HFFc6 (cell line): Measurements from ENCODE around the gene UGP2. TPM values are rescaled to one million over a fixed set of nuclear protein-coding genes. Genes with fewer than 3 reads are reported as not detected.

ENCODE experiments used
- DNase-seq: peaks from one replicate; pipeline ENCODE4 v3.0.0-alpha.2; 2018
- H3K27ac Mint-ChIP-seq: 2 replicates; pipeline ENCODE4 v1.8.0; 2020; ENCODE audit warnings: mild to moderate bottlenecking, mixed read lengths
- H3K27me3 Mint-ChIP-seq: 2 replicates; pipeline ENCODE4 v1.8.0; 2021; ENCODE audit warnings: mild to moderate bottlenecking, moderate library complexity, mixed read lengths; ENCODE audit not compliant: insufficient read depth
- H3K36me3 Mint-ChIP-seq: 2 replicates; pipeline ENCODE4 v1.8.0; 2021; ENCODE audit warnings: low read depth, mixed read lengths
- H3K4me1 Mint-ChIP-seq: 2 replicates; pipeline ENCODE4 v1.8.0; 2020; ENCODE audit warnings: low read depth, mixed read lengths
- H3K4me3 Mint-ChIP-seq: 2 replicates; pipeline ENCODE4 v1.8.0; 2020; ENCODE audit warnings: mild to moderate bottlenecking, moderate library complexity, mixed read lengths
- H3K9me3 Mint-ChIP-seq: 2 replicates; pipeline ENCODE4 v1.8.0; 2020; ENCODE audit warnings: mild to moderate bottlenecking, mixed read lengths
- CTCF ChIP-seq: fragments of 200-600 bp; sonication (generic); IDR thresholded peaks from 2 replicates; pipeline ENCODE4 v1.5.0; 2021; ENCODE audit warnings: antibody characterized with exemption, mild to moderate bottlenecking
- total RNA-seq, 6 experiments: library from RNA; stranded (reverse); fragmentation: NEBNext Ultra II Directional; extraction: Animal tissue kit (Norgen Biotek cat#: 25700); gene quantifications; 2 replicates in 1 of 6; 3 replicates in 5 of 6; pipeline ENCODE4 v1.2.3, GENCODE V29; 2021

Gene UGP2
- total RNA-seq, 6 experiments from 2014 or later, result 150 to 199 (median 172) TPM

DNA sequence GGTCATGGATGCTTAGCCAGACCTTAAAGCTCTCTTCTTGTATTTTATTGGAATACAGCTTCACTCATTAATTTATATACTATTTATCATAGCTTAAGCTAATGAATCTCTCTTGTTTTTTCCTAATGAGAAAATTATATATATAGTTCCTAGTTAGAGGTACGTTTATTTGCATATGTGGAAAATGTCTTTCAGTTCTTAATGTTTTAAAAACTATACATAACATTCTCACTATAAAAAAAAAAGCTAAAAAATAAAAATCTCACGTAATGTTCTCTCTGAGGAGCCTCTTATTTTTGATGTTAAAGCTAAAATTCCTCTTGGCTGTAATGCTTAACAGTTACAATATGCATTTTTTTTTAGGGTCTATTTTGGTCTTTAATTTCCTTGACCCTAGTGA is 16.6 kb downstream of the UGP2 start:
- no peak for DNase-seq
- H3K27me3 Mint-ChIP-seq, result no peaks in the 10 kb centered on the region; the same call in 1 of the 2 replicates
- H3K9me3 Mint-ChIP-seq, result no peaks in the 10 kb centered on the region
- H3K4me1 Mint-ChIP-seq, result peaks cover 55% of the 10 kb centered on the region
- TF ChIP-seq CTCF, result no peak
- H3K4me3 Mint-ChIP-seq, result no peak overlapping the region
- peak overlapping the region; percentile 30; the same call in 1 of the 2 replicates for H3K27ac Mint-ChIP-seq
- H3K36me3 Mint-ChIP-seq, result peaks cover 23% of the 10 kb centered on the region

DNA sequence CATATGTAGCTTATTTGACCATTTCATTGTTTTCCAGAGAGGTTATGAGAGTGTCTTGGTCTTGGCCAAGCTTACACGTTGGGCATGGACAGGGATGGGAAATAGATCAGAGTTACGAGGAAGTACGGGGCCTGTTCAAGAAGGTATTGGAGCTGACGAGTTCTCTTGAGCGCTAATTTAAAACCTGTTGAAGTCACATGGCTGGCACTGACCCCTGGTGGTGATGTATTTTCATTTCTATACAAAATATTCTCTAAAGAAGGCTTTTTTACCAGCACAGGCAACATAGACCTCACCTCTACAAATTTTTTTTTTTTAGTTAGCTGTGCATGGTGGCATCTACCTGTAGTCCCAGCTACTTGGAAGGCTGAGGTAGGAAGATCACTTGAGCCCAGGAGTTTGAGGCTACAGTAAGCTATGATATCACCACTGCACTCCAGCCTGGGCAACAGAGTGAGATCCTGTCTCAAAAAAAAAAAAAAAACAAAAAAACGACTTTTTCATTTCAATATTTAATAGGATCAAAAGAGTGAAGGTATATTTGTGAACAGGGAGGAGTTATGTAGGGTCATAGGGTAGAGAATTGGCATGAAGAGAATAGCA is 19.6 kb downstream of the UGP2 start:
- Mint-ChIP-seq H3K27me3 (no peaks in the 10 kb centered on the region), H3K36me3 (peaks cover 31% of the 10 kb centered on the region), H3K27ac (no peak overlapping the region), H3K9me3 (no peaks in the 10 kb centered on the region), H3K4me1 (peaks cover 52% of the 10 kb centered on the region), H3K4me3 (no peak overlapping the region)
- peak; percentile 88 for TF ChIP-seq CTCF
- peak; percentile 30 for DNase-seq

- peaks cover 52% of the 10 kb centered on the region for H3K4me1 Mint-ChIP-seq
- no peaks in the 10 kb centered on the region for H3K9me3 Mint-ChIP-seq
- H3K27ac Mint-ChIP-seq, result peak overlapping the region; percentile 48; the same call in 1 of the 2 replicates
- H3K36me3 Mint-ChIP-seq, result peaks cover 32% of the 10 kb centered on the region
- TF ChIP-seq CTCF, result no peak
- DNase-seq, result no peak
- no peaks in the 10 kb centered on the region for H3K27me3 Mint-ChIP-seq
- peak overlapping the region; percentile 22; the same call in 1 of the 2 replicates for H3K4me3 Mint-ChIP-seq
Observed at GRCh38 chr2:63862806-63863205, 21.1 kb downstream of the UGP2 start.

DNA sequence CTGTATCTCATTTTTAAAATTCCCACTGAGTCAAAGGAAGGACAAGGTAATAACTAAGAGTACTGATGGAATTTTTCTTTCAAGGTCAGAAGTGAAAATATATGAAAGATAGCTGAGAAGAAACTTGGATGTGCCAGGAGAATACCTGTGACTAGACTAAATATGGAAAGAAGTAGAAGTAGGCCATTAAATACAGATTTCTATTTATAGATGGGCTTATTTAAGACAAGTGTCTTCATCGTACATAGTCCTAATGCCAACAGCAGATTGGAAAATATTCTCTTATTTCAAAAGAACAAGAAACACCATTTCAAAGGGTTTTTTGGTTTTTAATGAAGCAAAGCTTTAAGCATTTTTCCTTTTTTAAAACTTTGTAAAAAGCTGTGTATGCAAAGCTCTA is 22.0 kb downstream of the UGP2 start:
- no peak for DNase-seq
- Mint-ChIP-seq H3K9me3 (no peaks in the 10 kb centered on the region), H3K4me3 (no peak overlapping the region), H3K27ac (no peak overlapping the region), H3K36me3 (peaks cover 32% of the 10 kb centered on the region), H3K27me3 (no peaks in the 10 kb centered on the region), H3K4me1 (peaks cover 52% of the 10 kb centered on the region)
- no peak for TF ChIP-seq CTCF

DNA sequence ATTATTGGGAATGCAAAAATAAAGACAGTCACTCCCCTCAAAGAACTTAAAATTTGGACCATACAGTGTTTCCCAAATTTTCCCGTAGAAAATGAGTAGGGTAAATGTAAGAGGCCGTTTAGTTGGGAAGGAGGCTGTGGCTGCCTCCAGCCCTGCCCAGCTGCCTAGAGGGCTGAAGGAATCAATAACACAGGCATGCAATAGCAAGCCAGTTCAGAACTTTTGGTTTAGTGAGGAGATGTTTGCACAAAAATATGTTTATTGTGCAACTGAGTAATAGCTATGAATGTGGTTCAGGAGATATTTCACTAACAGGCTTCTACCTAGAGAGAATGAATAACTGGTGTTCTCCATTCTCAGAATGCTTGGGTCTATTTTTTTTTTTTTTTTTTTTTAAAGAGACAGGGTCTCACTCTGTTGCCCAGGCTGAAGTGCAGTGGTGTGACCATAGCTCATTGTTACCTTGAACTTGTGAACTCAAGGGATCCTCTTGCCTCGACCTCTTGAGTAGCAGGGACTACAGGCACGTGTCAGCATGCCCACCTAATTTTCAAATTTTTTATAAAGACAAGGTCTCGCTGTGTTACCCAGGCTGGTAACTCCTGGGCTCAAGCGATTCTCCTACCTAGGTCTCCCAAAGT is 23.6 kb downstream of the UGP2 start:
- TF ChIP-seq CTCF, result no peak
- Mint-ChIP-seq H3K27me3 (no peaks in the 10 kb centered on the region), H3K4me1 (peaks cover 53% of the 10 kb centered on the region), H3K9me3 (no peaks in the 10 kb centered on the region), H3K36me3 (peaks cover 36% of the 10 kb centered on the region), H3K27ac (peak overlapping the region; percentile 21; the same call in 1 of the 2 replicates), H3K4me3 (no peak overlapping the region)
- DNase-seq, result peak; percentile 16
